ENCODE measurements around the gene OPTC.
"Not testable (repeated sequence)": the region's sequence is repeated elsewhere in the genome, so short reads cannot be mapped to it uniquely, and the experiment has no call there.

OPTC gene

DNA sequence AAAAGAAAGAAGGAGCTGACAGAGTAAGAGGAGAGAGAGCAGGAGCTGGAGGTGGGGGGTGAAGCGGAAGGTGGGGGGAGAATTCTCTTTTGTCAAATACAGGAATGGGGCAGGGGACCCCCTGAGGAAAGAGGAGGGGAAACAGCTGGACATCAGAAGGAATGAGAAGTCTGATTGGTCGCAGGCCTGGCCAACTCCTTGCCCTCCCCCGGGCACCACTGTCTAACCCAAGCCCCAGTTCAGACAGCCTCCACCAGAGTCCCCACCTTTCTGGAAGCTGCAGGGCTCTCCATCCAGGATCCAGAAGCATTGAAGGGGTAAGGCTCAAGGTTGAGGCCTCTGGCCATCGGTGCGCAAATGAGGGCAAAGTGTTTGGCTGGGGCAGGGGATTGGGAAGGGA, at the start of gene OPTC:
TSS of gene OPTC (plus strand) at position 253 of the 400 bp plus-strand sequence. CDS start 1,853 bp downstream, outside the sequence.
- no peak for DNase-seq (ENCODE audit: low read depth in 2 of 2)

DNA sequence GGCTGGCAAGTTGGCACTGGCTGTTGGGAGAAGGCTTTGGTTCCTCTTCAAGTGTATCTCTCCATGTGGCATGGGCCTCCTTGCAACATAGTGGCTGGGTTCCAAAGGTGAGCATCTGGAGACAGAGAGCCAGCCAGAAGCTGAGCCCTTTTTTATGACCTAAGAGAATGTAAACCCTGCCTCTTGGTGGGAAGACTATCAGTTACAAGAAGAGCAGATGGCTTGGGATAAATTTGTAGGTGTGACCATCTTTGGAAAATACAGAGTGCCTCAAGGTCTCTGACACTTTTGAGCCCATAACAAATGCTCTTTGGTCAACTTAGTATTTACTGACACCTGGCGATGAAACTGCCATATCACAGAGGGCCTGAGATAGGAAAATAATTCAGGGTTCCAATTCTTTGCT, 49.8 kb upstream of the OPTC start:
- no peak for DNase-seq (ENCODE audit: low read depth in 2 of 2)

DNA sequence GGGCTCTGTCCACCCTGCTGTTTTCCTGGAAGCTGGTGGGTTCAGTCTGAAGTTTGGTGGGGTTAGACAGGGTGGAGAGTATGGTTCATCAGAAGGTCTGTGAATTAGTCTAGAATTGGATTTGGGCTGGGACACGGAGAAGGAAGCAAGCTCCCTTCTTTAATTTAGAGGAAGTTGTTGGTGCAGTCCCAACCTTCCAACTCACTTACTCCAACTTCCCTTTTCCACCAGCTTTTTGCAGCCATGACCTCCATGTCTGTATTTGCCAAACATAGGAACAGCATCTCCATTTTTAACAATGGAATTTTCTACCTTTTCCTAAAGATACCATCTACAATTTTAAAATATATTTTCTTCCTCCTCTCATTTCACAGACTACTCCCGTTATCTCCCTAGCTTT, 46.8 kb upstream of the OPTC start:
- DNase-seq (ENCODE audit: low read depth in 2 of 2), result no peak

- not testable (repeated sequence) for DNase-seq (ENCODE audit: low read depth in 2 of 2)
Measured at GRCh38 chr1:203447598-203447997, 46.4 kb upstream of the OPTC start.

- DNase-seq (ENCODE audit: low read depth in 2 of 2), result no peak
Measured at GRCh38 chr1:203448521-203449061, 45.4 kb upstream of the OPTC start.

- DNase-seq (ENCODE audit: low read depth in 2 of 2), result no peak
Measured at GRCh38 chr1:203450001-203450400, 44.0 kb upstream of the OPTC start.

GRCh38 chr1:203450479-203451149, 43.3 kb upstream of the OPTC start:
- no peak for DNase-seq (ENCODE audit: low read depth in 2 of 2)

- DNase-seq (ENCODE audit: low read depth in 2 of 2), result no peak
Measured at GRCh38 chr1:203451836-203452784, 41.8 kb upstream of the OPTC start.

DNA sequence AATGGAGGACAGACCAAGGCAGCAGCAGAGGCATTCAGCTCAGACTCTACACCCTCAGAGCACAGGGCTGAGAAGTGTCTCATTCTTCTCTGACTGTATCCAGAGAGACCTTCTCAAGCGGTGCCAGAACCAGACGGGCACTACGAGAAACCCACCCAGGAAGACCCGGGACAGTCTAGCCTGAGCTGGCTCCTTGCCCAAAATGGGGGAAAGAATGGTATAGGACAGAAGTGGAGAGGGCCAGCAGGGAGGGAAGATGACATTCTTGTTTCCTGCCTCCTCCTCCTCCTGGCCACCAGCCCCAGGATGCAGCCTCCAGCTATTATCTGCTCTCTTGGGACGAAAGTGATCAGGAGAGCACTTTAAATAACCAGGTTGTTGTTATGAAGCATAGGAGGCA, 40.9 kb upstream of the OPTC start:
- DNase-seq (ENCODE audit: low read depth in 2 of 2), result no peak

- DNase-seq (ENCODE audit: low read depth in 2 of 2), result no peak
Measured at GRCh38 chr1:203453616-203454015, 40.3 kb upstream of the OPTC start.

- no peak for DNase-seq (ENCODE audit: low read depth in 2 of 2)
Measured at GRCh38 chr1:203454986-203455471, 38.9 kb upstream of the OPTC start.

GRCh38 chr1:203455706-203456105, 38.2 kb upstream of the OPTC start:
- DNase-seq (ENCODE audit: low read depth in 2 of 2), result no peak

GRCh38 chr1:203456577-203456976, 37.4 kb upstream of the OPTC start:
- DNase-seq (ENCODE audit: low read depth in 2 of 2), result no peak

- DNase-seq (ENCODE audit: low read depth in 2 of 2), result no peak
Measured at GRCh38 chr1:203458078-203458477, 35.9 kb upstream of the OPTC start.

GRCh38 chr1:203459671-203460201, 34.2 kb upstream of the OPTC start:
- no peak for DNase-seq (ENCODE audit: low read depth in 2 of 2)

- DNase-seq (ENCODE audit: low read depth in 2 of 2), result no peak
Measured at GRCh38 chr1:203461717-203462116, 32.2 kb upstream of the OPTC start.

DNA sequence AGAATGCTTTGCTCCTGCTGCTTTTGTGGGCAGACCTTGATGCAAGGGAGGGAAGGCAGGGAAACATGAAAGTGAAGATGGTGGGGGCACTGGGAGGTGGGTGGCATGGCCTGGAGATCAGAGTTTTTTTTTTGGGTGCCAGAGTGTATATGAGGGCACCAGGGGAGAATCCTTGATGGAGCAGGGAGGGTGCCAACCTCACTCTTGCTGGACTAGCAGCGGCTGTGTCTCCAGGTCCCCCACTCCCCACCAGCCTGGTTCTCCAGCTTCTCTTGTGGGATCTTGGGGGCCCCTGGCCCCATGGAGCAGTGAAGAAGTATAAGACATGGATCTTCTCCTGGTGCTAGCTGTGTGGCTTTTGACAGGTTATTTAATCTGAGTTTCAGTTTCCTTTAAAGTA, 31.8 kb upstream of the OPTC start:
- DNase-seq (ENCODE audit: low read depth in 2 of 2), result no peak

DNA sequence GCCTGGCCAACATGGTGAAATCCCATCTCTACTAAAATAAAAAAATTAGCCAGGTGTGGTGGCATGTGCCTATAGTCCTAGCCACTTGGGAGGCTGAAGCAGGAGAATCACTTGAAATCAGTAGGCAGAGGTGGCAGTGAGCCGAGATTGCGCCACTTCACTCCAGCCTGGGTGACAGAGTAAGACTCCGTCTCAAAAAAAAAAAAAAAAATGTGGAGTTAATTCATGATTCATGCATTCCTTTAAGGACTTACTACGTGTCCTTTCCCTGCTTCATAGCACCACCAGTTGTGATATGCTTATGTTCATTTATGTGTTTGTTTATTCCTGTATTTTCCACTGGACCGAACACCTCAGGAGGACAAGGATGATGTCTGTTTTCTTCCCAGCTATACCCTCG, 31.1 kb upstream of the OPTC start:
- no peak for DNase-seq (ENCODE audit: low read depth in 2 of 2)

DNA sequence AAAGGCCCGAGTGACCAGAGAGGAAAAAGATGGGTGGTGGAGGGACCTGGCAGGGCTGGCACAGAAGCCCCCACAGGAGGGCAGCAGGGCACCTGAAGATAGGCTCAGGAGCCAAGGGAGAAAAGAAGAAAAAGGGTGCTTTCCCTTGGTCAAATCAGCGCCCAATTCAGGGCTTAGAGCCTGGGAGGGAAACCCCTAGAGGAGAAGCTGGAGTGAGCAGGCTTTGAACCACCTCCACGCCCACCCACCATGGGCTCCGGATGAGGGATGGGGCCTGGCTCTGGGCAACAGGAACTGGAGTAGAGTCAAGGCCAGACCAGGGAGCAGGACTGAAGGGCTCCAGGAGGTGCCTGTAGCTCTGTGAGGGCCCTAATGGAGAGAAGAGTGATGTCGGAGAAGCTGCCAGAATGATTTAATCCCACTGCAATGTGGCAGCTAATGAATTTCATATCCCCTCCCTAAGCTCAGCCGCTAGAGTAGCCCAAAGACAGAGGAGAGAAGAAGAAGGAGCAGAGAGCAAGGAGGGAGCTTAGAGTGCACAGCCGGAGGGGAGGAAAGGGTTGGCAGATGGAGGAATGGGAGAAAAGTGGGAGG, 30.4 kb upstream of the OPTC start:
- DNase-seq (ENCODE audit: low read depth in 2 of 2), result no peak

GRCh38 chr1:203464226-203464625, 29.7 kb upstream of the OPTC start:
- DNase-seq (ENCODE audit: low read depth in 2 of 2), result no peak

- no peak for DNase-seq (ENCODE audit: low read depth in 2 of 2)
Measured at GRCh38 chr1:203464743-203465142, 29.2 kb upstream of the OPTC start.

Data from activated CD4-positive, alpha-beta T cell treated with anti-CD3 and anti-CD28 coated beads for 24 hours (primary cell).